Lower lobe of right lung (tissue), 2 donors: ENCODE results near the gene ARHGEF26. TPM values are rescaled to one million over a fixed set of nuclear protein-coding genes. Genes with fewer than 3 reads are reported as not detected.

Experiments
- ATAC-seq, 2 donors: fragments of 200-7000 bp; cut with Tn5 transposase; one replicate each; pipeline ENCODE4 v1.9.1; 2020 to 2022; ENCODE audit warnings: mild to moderate bottlenecking in 2 of 2, moderate library complexity in 2 of 2
- DNase-seq: peaks from one replicate; pipeline ENCODE4 v3.0.0-alpha.2; 2020
- H3K27ac ChIP-seq: fragments of 200-600 bp; one replicate; pipeline ENCODE4 v1.8.0; 2022
- H3K27me3 ChIP-seq: fragments of 200-600 bp; one replicate; pipeline ENCODE4 v1.8.0; 2022; ENCODE audit warnings: low read depth
- H3K36me3 ChIP-seq: fragments of 200-600 bp; one replicate; pipeline ENCODE4 v1.8.0; 2022; ENCODE audit warnings: mild to moderate bottlenecking
- H3K4me1 ChIP-seq: fragments of 200-600 bp; one replicate; pipeline ENCODE4 v1.8.0; 2022
- H3K4me3 ChIP-seq: fragments of 200-600 bp; one replicate; pipeline ENCODE4 v1.8.0; 2022; ENCODE audit warnings: mild to moderate bottlenecking
- H3K9me3 ChIP-seq: fragments of 200-600 bp; one replicate; pipeline ENCODE4 v1.8.0; 2022
- intact Hi-C: fragments of 100-400 bp; cut with DNase I; formaldehyde crosslinking; loops from one replicate; pipeline ENCODE4 v1.11.0; 2022
- total RNA-seq: library from RNA; stranded (reverse); fragmentation: NEBNext Ultra II Directional; extraction: Animal tissue kit (Norgen Biotek cat#: 25700); gene quantifications from one replicate; pipeline ENCODE4 v1.2.1, GENCODE V29; 2021
- TF ChIP-seq, protein P1 (sequence below): fragments of 200-600 bp; IDR thresholded peaks from one replicate; pipeline ENCODE4 v1.8.0; 2022; ENCODE audit warnings: antibody characterized with exemption, mild to moderate bottlenecking
- donor health status: DM: no; HTN: yes; CAD: no; lungs with severe emphysema.

Gene ARHGEF26
- total RNA-seq, 1 donor from 2014 or later: 50.9 TPM

DNA sequence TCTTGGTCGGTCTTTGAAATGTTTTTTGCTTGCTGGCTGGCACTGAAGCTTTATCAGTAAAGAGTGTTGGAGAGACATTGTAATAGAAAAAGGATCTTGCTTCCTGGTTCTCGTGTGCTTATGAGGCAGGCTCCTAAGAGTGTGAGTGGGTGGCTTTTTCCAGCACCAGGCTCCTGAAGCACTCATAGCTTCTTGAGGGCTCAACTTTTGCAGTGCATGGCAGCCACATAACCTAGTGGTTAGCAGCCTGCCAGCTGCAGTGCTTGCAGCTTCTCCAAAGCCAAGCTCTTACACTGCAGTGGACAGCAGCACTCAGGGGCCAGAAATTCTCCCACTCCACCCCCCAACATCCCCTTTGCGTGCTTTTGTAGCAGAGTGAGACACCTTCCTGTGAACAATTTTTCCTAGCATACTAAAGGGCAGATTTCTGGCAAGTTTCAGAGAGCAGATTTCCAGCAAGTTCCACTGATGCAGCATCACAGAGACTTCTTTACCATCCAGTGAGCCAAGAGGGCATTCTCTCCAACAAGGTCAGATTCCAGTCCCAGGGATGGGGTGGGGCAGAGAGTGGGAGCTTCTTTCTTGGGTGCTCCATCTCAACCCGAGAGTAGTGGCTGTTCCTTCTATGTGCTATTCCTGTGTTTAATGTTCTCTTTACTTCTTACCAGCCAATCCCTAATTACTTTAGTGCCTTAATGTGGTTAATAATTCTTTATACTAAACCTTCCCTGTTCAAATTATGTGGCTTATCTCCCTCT, 15.8 kb upstream of the ARHGEF26 start:
- DNase-seq: peak; percentile 66
- TF ChIP-seq, protein P1, sequence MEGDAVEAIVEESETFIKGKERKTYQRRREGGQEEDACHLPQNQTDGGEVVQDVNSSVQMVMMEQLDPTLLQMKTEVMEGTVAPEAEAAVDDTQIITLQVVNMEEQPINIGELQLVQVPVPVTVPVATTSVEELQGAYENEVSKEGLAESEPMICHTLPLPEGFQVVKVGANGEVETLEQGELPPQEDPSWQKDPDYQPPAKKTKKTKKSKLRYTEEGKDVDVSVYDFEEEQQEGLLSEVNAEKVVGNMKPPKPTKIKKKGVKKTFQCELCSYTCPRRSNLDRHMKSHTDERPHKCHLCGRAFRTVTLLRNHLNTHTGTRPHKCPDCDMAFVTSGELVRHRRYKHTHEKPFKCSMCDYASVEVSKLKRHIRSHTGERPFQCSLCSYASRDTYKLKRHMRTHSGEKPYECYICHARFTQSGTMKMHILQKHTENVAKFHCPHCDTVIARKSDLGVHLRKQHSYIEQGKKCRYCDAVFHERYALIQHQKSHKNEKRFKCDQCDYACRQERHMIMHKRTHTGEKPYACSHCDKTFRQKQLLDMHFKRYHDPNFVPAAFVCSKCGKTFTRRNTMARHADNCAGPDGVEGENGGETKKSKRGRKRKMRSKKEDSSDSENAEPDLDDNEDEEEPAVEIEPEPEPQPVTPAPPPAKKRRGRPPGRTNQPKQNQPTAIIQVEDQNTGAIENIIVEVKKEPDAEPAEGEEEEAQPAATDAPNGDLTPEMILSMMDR: no peak
- Histone ChIP-seq H3K9me3 (no peaks in the 10 kb centered on the region), H3K36me3 (no peaks in the 10 kb centered on the region), H3K4me1 (no peaks in the 10 kb centered on the region), H3K4me3 (no peak overlapping the region), H3K27ac (no peak overlapping the region), H3K27me3 (no peaks in the 10 kb centered on the region)
- peak; percentile 93 to 97 for ATAC-seq
- intact Hi-C loops: no loop called here

DNA sequence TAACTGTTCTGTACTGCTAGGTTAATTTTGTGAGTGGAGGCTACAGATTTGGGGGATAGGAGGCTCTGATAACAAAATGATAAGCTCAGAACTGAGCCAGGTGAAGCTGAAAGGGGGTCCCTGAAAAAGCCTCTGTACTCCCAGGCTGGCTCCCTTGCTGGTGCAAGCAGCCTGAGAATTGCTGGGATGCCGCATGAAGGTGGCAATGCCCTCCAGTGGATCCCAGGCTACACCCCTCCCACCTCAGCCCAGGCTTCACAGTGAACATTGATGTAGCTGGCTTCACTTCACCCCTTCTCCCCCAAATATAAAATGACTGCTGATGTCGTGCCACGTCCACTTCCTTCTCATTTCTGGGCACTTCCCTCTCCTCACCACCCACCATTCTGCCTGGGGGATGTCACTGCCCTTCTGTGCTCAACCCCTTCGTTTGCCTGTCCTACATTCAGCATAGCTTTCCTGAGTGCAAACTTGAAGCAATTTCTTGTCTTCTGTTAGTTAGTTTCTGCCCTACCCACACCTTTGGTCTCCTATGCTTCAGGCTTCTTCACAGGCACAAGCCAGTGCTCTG, 9.7 kb upstream of the ARHGEF26 start:
- no peak overlapping the region for H3K4me3 ChIP-seq
- TF ChIP-seq, protein P1: no peak
- H3K36me3 ChIP-seq: no peaks in the 10 kb centered on the region
- H3K4me1 ChIP-seq: no peaks in the 10 kb centered on the region
- H3K27me3 ChIP-seq: no peaks in the 10 kb centered on the region
- intact Hi-C loops: no loop called here
- H3K9me3 ChIP-seq: no peaks in the 10 kb centered on the region
- no peak overlapping the region for H3K27ac ChIP-seq
- ATAC-seq: peak in 1 of 2 donors; percentile 15
- no peak for DNase-seq

DNA sequence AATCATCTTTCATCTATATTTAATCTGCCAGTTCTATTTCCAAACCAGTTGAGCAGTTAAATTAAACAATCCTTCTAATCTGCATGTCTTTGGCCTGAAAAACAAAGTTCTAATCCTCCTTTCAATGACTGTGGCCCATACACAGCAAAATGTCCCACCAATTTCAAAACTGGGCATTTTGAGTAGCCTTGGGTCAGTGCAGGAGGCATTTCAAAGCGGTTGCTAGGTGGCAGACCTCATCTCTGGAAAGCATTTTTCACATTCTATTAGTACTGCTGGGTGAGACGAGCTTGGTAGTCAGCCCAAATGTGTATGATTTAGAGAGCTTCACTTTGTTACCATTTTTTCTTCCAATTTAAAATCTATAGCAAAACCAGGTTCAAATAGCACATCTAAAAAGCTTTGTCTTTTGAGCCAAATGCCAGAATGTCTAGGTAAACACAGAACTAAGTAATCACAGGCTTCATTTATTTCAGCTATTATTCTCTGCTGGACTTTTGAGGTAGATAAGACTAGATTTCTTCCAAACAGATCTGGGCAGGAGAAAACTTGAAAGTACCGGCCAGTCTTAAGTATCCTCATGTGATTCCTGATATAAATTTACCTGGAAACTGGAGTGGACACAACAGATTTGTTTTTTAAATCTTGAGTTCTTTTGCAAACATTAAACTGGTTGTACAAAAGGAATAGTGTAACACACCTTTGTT, 8.9 kb upstream of the ARHGEF26 start:
- intact Hi-C loops: no loop called here
- Histone ChIP-seq H3K4me1 (no peaks in the 10 kb centered on the region), H3K36me3 (no peaks in the 10 kb centered on the region), H3K27me3 (no peaks in the 10 kb centered on the region), H3K4me3 (no peak overlapping the region), H3K9me3 (no peaks in the 10 kb centered on the region), H3K27ac (no peak overlapping the region)
- TF ChIP-seq, protein P1: no peak
- DNase-seq: no peak
- peak in 1 of 2 donors; percentile 72 for ATAC-seq

DNA sequence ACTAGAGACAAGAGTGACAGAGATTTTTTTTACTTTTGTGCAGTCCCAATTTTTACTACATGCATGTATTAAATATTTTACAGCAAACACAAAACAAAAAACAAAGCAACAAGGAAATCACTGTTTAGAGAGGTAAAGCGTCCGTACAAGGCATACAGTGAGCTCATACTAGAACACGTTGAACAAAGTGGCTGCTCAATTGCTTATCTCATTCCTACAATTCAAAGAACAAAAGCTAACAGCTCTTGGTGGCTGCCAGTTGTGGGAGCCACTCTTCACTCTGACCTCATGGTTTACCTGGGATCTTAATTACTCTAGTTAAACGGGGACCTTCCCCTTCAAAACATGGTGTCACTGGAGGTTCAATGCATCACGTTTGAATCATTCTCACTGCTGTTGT, 7.6 kb upstream of the ARHGEF26 start:
- DNase-seq (no peak), ATAC-seq (peak in 1 of 2 donors; percentile 83)
- Histone ChIP-seq H3K4me3 (no peak overlapping the region), H3K27ac (no peak overlapping the region), H3K27me3 (no peaks in the 10 kb centered on the region), H3K9me3 (no peaks in the 10 kb centered on the region), H3K4me1 (no peaks in the 10 kb centered on the region), H3K36me3 (no peaks in the 10 kb centered on the region)
- intact Hi-C loops: no loop called here
- TF ChIP-seq, protein P1: no peak

DNA sequence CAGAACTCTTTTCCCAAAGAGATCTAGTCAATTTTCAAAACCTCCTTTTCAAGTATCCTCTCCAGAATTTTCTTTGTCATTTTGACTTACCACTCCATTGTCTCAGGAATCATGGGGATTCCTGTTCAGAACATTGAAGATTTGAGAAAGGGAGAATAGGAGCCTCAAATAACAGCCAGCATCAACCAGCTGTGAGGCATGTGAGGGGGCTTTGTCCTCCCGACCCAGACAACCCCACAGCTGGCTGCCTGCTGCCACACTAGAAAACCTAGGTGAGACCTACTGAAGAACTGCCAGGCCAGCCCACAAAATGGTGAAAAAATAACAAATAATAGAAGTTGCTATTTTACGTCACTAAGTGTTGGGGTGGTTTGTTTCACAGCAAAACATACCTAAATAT, 5.9 kb upstream of the ARHGEF26 start:
- no peak for ATAC-seq
- Histone ChIP-seq H3K27me3 (no peaks in the 10 kb centered on the region), H3K4me3 (no peak overlapping the region), H3K27ac (no peak overlapping the region), H3K36me3 (no peaks in the 10 kb centered on the region), H3K9me3 (no peaks in the 10 kb centered on the region), H3K4me1 (no peaks in the 10 kb centered on the region)
- DNase-seq: no peak
- TF ChIP-seq, protein P1: no peak
- intact Hi-C loops: no loop called here
